IMR-90 (cell line): ENCODE results near the gene ZNF521. TPM values are rescaled to one million over a fixed set of nuclear protein-coding genes. Genes with fewer than 3 reads are reported as not detected.

Experiments used
- ATAC-seq: fragments of 200-7000 bp; cut with Tn5 transposase; 2 replicates; pipeline ENCODE4 v1.9.1; 2020; ENCODE audit warnings: low read depth, mild to moderate bottlenecking, moderate library complexity
- BruUV-seq: library from RNA; stranded (reverse); fragments of 400-500 nt; replicated peaks from 2 replicates; lab custom pipeline; 2021; lab: Mats Ljungman, UMichigan
- CTCF ChIA-PET: fragments of 300-600 bp; formaldehyde crosslinking; extraction: SDS; loops from one replicate; lab custom pipeline; 2021; ENCODE audit warnings: antibody characterized with exemption; lab: Yijun Ruan, JAX
- POLR2A ChIA-PET: fragments of 300-600 bp; sonication (Branson Sonifier 250); formaldehyde crosslinking; loops from one replicate; lab custom pipeline; 2022; ENCODE audit warnings: antibody characterized with exemption; ENCODE audit not compliant: unreplicated experiment; lab: Charles Lee
- DNase-seq: peaks from one replicate; pipeline ENCODE4 v3.0.0; 2013
- H2AFZ ChIP-seq: replicated peaks from 2 replicates; pipeline ENCODE3; 2013; ENCODE audit warnings: low read length, mild to moderate bottlenecking; ENCODE audit not compliant: poor library complexity
- H2AK5ac ChIP-seq: 2 replicates; pipeline ENCODE4 v1.6.1; 2013; ENCODE audit warnings: low read depth, low read length, inconsistent platforms
- H2AK9ac ChIP-seq: replicated peaks from 2 replicates; pipeline ENCODE3; 2013; ENCODE audit warnings: mild to moderate bottlenecking, low read depth, low read length, moderate library complexity; ENCODE audit not compliant: poor library complexity
- H2BK120ac ChIP-seq: 2 replicates; pipeline ENCODE4 v1.6.1; 2013; ENCODE audit warnings: low read depth, low read length, inconsistent platforms
- H2BK15ac ChIP-seq: 3 replicates; pipeline ENCODE4 v1.6.1; 2013; ENCODE audit warnings: low read depth, low read length, inconsistent platforms
- H2BK20ac ChIP-seq: 2 replicates; pipeline ENCODE4 v1.6.1; 2013; ENCODE audit warnings: low read depth, mild to moderate bottlenecking, inconsistent platforms, low read length, moderate library complexity
- H2BK5ac ChIP-seq: 2 replicates; pipeline ENCODE4 v1.6.1; 2013; ENCODE audit warnings: mild to moderate bottlenecking, low read depth, low read length, inconsistent platforms; ENCODE audit not compliant: poor library complexity, severe bottlenecking
- H3K14ac ChIP-seq: replicated peaks from 2 replicates; pipeline ENCODE4 v1.6.1; 2013; ENCODE audit warnings: low read depth, low read length, inconsistent platforms
- H3K18ac ChIP-seq: 2 replicates; pipeline ENCODE4 v1.6.1; 2013; ENCODE audit warnings: low read depth, low read length, control low read depth
- H3K23ac ChIP-seq: 2 replicates; pipeline ENCODE4 v1.6.1; 2013; ENCODE audit warnings: low read depth, low read length, inconsistent platforms
- H3K27ac ChIP-seq: 2 replicates; pipeline ENCODE4 v1.5.1; 2013; ENCODE audit warnings: mild to moderate bottlenecking, control low read depth, low read length; ENCODE audit not compliant: insufficient read depth
- H3K27me3 ChIP-seq: 2 replicates; pipeline ENCODE4 v1.6.1; 2013; ENCODE audit warnings: low read length; ENCODE audit not compliant: control insufficient read depth, insufficient read depth
- H3K36me3 ChIP-seq: 2 replicates; pipeline ENCODE4 v1.6.1; 2013; ENCODE audit warnings: low read length, mixed read lengths; ENCODE audit not compliant: control insufficient read depth, insufficient read depth
- H3K4ac ChIP-seq: 2 replicates; pipeline ENCODE4 v1.6.1; 2013; ENCODE audit warnings: low read depth, low read length, inconsistent platforms
- H3K4me1 ChIP-seq: 2 replicates; pipeline ENCODE4 v1.6.1; 2013; ENCODE audit warnings: low read length, mixed read lengths; ENCODE audit not compliant: control insufficient read depth, insufficient read depth
- H3K4me2 ChIP-seq: 2 replicates; pipeline ENCODE4 v1.6.1; 2013; ENCODE audit warnings: low read depth, mild to moderate bottlenecking, control low read depth, low read length, moderate library complexity
- H3K4me3 ChIP-seq: 2 replicates; pipeline ENCODE4 v1.5.1; 2013; ENCODE audit warnings: low read depth, mild to moderate bottlenecking, control low read depth, low read length, moderate library complexity; ENCODE audit not compliant: insufficient read depth
- H3K56ac ChIP-seq: 2 replicates; pipeline ENCODE4 v1.6.1; 2013; ENCODE audit warnings: low read length, inconsistent platforms; ENCODE audit not compliant: insufficient read depth; ENCODE audit errors: extremely low read depth
- H3K79me1 ChIP-seq, 2 experiments: 2 replicates each; pipeline ENCODE4 v1.6.1; 2013; ENCODE audit warnings: low read length in 2 of 2, inconsistent platforms in 1 of 2, low read depth in 1 of 2
- H3K9ac ChIP-seq: 2 replicates; pipeline ENCODE4 v1.6.1; 2013; ENCODE audit warnings: low read depth, low read length, control low read depth
- H3K9me1 ChIP-seq: 2 replicates; pipeline ENCODE4 v1.6.1; 2013; ENCODE audit warnings: low read length, inconsistent platforms; ENCODE audit not compliant: insufficient read depth
- H3K9me3 ChIP-seq: 2 replicates; pipeline ENCODE4 v1.6.1; 2013; ENCODE audit warnings: low read length; ENCODE audit not compliant: control insufficient read depth, insufficient read depth
- H4K20me1 ChIP-seq: 2 replicates; pipeline ENCODE4 v1.6.1; 2013; ENCODE audit warnings: low read length, inconsistent platforms; ENCODE audit not compliant: insufficient read depth
- H4K5ac ChIP-seq: 2 replicates; pipeline ENCODE4 v1.6.1; 2013; ENCODE audit warnings: mild to moderate bottlenecking, low read depth, low read length, control low read depth
- H4K8ac ChIP-seq, 2 experiments: 2 replicates each; pipeline ENCODE4 v1.6.1; 2013; ENCODE audit warnings: low read depth in 2 of 2, low read length in 2 of 2, control low read depth in 1 of 2, inconsistent platforms in 1 of 2
- H4K91ac ChIP-seq: 2 replicates; pipeline ENCODE4 v1.6.1; 2013; ENCODE audit warnings: low read depth, low read length, inconsistent platforms; ENCODE audit not compliant: insufficient read depth
- CEBPB ChIP-seq: IDR thresholded peaks from 2 replicates; pipeline ENCODE4 v1.6.1; 2012; ENCODE audit warnings: low read depth, low read length, improper control_type of control experiment
- CHD1 ChIP-seq: IDR thresholded peaks from 2 replicates; pipeline ENCODE4 v1.6.1; 2012; ENCODE audit warnings: low read depth, low read length, improper control_type of control experiment
- MAFK ChIP-seq: IDR thresholded peaks from 2 replicates; pipeline ENCODE4 v1.6.1; 2012; ENCODE audit warnings: low read depth, low read length, improper control_type of control experiment
- MXI1 ChIP-seq: IDR thresholded peaks from 2 replicates; pipeline ENCODE4 v1.6.1; 2012; ENCODE audit warnings: low read depth, mild to moderate bottlenecking, low read length, moderate library complexity, borderline replicate concordance
- NFE2L2 ChIP-seq: fragments of 150-350 bp; IDR thresholded peaks from 2 replicates; pipeline ENCODE4 v1.6.1; 2016; ENCODE audit warnings: low read depth, mild to moderate bottlenecking, low read length
- POLR2A ChIP-seq: IDR thresholded peaks from 2 replicates; pipeline ENCODE4 v1.6.1; 2012; ENCODE audit warnings: mild to moderate bottlenecking, low read depth, low read length
- RAD21 ChIP-seq: IDR thresholded peaks from 2 replicates; pipeline ENCODE4 v1.6.1; 2012; ENCODE audit warnings: low read length, improper control_type of control experiment
- RCOR1 ChIP-seq: IDR thresholded peaks from 2 replicates; pipeline ENCODE4 v1.6.1; 2012; ENCODE audit warnings: mild to moderate bottlenecking, low read length, improper control_type of control experiment; ENCODE audit not compliant: insufficient replicate concordance
- RFX5 ChIP-seq: IDR thresholded peaks from 2 replicates; pipeline ENCODE4 v1.8.0; 2012; ENCODE audit warnings: low read depth, mild to moderate bottlenecking, low read length, moderate library complexity
- SMC3 ChIP-seq: fragments of 150-350 bp; IDR thresholded peaks from 2 replicates; pipeline ENCODE4 v1.6.1; 2016; ENCODE audit warnings: low read depth, mild to moderate bottlenecking, antibody characterized with exemption, low read length, moderate library complexity
- WGBS, 2 experiments: methylation state at CpG; one replicate each; pipeline versions ENCODE4 v1.1.5 to v1.1.7; 2013; ENCODE audit warnings: missing lambda C conversion rate in 2 of 2; ENCODE audit not compliant: insufficient read length in 1 of 2; ENCODE audit errors: extremely low coverage in 2 of 2; 5-methylcytosine and 5-hydroxymethylcytosine counted together
- dilution Hi-C: fragments of 300-500 bp; cut with HindIII; formaldehyde crosslinking; loops from one replicate; pipeline ENCODE4 v1.14.3; 2018; ENCODE audit warnings: low sequenced_read_pairs; ENCODE audit not compliant: unreplicated experiment
- in situ Hi-C: fragments of 300-500 bp; cut with MboI; formaldehyde crosslinking; loops from 3 replicates; pipeline ENCODE4 v1.14.3; 2019; ENCODE audit warnings: low sequenced_read_pairs, inconsistent platforms, mixed read lengths
- intact Hi-C: fragments of 100-400 bp; cut with micrococcal nuclease; formaldehyde crosslinking; loops from 2 replicates; pipeline ENCODE4 v1.10.0; 2022
- polyA plus RNA-seq, 3 experiments: library from polyadenylated mRNA; depleted of rRNA; stranded (reverse); fragments of >200 nt; gene quantifications; 2 replicates each; pipeline ENCODE4 v1.2.3, GENCODE V29; 2012; ENCODE audit warnings: low replicate concordance in 1 of 3
- total RNA-seq: library from RNA; depleted of rRNA; stranded (reverse); fragments of >200 nt; gene quantifications from 2 replicates; pipeline ENCODE4 v1.2.3, GENCODE V29; 2012
- TF ChIP-seq, protein P1 (sequence below): fragments of 150-350 bp; IDR thresholded peaks from 2 replicates; pipeline ENCODE4 v1.6.1; 2016; ENCODE audit warnings: low read depth, mild to moderate bottlenecking, low read length, moderate library complexity, borderline replicate concordance
- TF ChIP-seq, protein P2 (sequence below): conservative IDR thresholded peaks from 2 replicates; pipeline ENCODE4 v1.5.1; 2012; ENCODE audit warnings: mild to moderate bottlenecking, low read depth, low read length, improper control_type of control experiment

Gene ZNF521
- total and polyA plus RNA-seq, 2 of the 4 experiments (the other 2 are of a cell fraction): 21.5 to 59.3 TPM

DNA sequence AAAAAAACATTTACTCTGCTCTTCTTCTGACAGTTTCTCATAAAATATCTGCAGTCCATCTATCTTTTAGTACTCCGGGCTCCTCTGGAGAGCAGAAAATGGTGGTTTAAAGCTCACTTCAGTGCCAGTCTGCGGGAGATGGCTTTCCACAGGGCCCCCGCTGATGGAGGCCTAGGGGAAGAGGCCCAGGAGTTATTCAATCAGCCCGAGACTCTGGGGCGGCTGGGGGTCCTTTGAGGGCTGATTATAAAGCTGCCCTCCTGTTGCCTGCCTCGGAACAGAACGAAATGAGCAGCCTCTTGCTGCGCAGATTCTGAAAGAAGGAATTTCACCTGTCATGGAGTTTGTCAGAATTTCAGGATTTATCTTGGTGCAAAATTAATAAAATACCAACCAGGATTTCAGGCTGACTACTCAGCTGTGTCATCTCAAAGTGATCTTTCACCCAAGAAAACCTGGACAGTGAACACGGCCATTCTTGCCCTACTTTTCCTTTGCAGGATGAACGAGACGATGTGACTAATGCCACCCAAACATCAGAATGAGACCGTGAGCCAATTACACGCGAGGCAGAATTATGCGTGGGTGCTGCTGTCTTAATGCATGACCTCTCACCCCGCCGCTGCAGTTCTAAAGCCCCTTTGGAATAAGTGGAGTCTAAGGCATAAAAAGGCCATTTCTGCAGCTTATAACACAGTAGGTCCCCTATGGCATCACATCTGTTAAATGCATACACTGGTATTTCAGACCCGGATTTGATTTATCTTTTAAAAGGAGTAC is 273.8 kb downstream of the ZNF521 start:
- no peak overlapping the region for H3K4ac ChIP-seq
- no peak overlapping the region for H3K4me2 ChIP-seq
- H3K9ac ChIP-seq: no peak overlapping the region
- H3K14ac ChIP-seq: no peak overlapping the region
- peaks cover 10% of the 10 kb centered on the region; the same call in 1 of the 2 replicates for H3K4me1 ChIP-seq
- intact Hi-C loops: loop anchor here (10.0 kb wide), 1 partner anchor 183 kb away; no protein-coding TSS in a partner anchor
- no peak overlapping the region for H2AFZ ChIP-seq
- H4K20me1 ChIP-seq: no peaks in the 10 kb centered on the region
- H2BK15ac ChIP-seq: no peak overlapping the region
- TF ChIP-seq CEBPB (no peak), MXI1 (no peak), NFE2L2 (no peak), RCOR1 (no peak), SMC3 (no peak), RAD21 (no peak), CHD1 (no peak), MAFK (no peak), RFX5 (no peak), POLR2A (no peak)
- TF ChIP-seq, protein P1, sequence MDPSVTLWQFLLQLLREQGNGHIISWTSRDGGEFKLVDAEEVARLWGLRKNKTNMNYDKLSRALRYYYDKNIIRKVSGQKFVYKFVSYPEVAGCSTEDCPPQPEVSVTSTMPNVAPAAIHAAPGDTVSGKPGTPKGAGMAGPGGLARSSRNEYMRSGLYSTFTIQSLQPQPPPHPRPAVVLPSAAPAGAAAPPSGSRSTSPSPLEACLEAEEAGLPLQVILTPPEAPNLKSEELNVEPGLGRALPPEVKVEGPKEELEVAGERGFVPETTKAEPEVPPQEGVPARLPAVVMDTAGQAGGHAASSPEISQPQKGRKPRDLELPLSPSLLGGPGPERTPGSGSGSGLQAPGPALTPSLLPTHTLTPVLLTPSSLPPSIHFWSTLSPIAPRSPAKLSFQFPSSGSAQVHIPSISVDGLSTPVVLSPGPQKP: no peak
- TF ChIP-seq, protein P2, sequence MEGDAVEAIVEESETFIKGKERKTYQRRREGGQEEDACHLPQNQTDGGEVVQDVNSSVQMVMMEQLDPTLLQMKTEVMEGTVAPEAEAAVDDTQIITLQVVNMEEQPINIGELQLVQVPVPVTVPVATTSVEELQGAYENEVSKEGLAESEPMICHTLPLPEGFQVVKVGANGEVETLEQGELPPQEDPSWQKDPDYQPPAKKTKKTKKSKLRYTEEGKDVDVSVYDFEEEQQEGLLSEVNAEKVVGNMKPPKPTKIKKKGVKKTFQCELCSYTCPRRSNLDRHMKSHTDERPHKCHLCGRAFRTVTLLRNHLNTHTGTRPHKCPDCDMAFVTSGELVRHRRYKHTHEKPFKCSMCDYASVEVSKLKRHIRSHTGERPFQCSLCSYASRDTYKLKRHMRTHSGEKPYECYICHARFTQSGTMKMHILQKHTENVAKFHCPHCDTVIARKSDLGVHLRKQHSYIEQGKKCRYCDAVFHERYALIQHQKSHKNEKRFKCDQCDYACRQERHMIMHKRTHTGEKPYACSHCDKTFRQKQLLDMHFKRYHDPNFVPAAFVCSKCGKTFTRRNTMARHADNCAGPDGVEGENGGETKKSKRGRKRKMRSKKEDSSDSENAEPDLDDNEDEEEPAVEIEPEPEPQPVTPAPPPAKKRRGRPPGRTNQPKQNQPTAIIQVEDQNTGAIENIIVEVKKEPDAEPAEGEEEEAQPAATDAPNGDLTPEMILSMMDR: no peak
- H3K36me3 ChIP-seq: peaks cover 18% of the 10 kb centered on the region
- H2BK20ac ChIP-seq: no peak overlapping the region
- CTCF ChIA-PET: no interaction called here
- ATAC-seq (no peak), DNase-seq (no peak)
- H3K4me3 ChIP-seq: no peak overlapping the region
- 90% methylated on average over 7 of the region's 18 CpGs; no CpG with 5 or more reads in 1 of the 2 experiments for WGBS, 2 experiments
- no peak overlapping the region for H4K8ac ChIP-seq
- dilution Hi-C loops: no loop called here
- in situ Hi-C loops: no loop called here
- no peak overlapping the region for H3K27ac ChIP-seq
- H3K79me1 ChIP-seq: no peaks in the 10 kb centered on the region
- H3K18ac ChIP-seq: no peak overlapping the region
- BruUV-seq: no TSS peak
- no peak overlapping the region for H4K5ac ChIP-seq
- H2BK120ac ChIP-seq: no peak overlapping the region
- POLR2A ChIA-PET: no interaction called here
- H3K9me3 ChIP-seq: no peaks in the 10 kb centered on the region
- no peak overlapping the region for H4K91ac ChIP-seq
- no peak overlapping the region for H3K56ac ChIP-seq
- no peak overlapping the region for H3K23ac ChIP-seq
- no peaks in the 10 kb centered on the region for H3K27me3 ChIP-seq
- no peak overlapping the region for H2AK9ac ChIP-seq
- H3K9me1 ChIP-seq: peaks cover 7% of the 10 kb centered on the region; the same call in 1 of the 2 replicates
- no peak overlapping the region for H2BK5ac ChIP-seq
- H2AK5ac ChIP-seq: no peak overlapping the region
